ENCODE measurements around the gene USP10.

The USP10 gene

GRCh38 chr16:84778720-84779119 lies 78.9 kb downstream of the USP10 start:
- H3K4me3 ChIP-seq (ENCODE audit: low read length), result no peak overlapping the region
- no peak for DNase-seq (ENCODE audit: low read depth)
- TF ChIP-seq, protein P1, sequence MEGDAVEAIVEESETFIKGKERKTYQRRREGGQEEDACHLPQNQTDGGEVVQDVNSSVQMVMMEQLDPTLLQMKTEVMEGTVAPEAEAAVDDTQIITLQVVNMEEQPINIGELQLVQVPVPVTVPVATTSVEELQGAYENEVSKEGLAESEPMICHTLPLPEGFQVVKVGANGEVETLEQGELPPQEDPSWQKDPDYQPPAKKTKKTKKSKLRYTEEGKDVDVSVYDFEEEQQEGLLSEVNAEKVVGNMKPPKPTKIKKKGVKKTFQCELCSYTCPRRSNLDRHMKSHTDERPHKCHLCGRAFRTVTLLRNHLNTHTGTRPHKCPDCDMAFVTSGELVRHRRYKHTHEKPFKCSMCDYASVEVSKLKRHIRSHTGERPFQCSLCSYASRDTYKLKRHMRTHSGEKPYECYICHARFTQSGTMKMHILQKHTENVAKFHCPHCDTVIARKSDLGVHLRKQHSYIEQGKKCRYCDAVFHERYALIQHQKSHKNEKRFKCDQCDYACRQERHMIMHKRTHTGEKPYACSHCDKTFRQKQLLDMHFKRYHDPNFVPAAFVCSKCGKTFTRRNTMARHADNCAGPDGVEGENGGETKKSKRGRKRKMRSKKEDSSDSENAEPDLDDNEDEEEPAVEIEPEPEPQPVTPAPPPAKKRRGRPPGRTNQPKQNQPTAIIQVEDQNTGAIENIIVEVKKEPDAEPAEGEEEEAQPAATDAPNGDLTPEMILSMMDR (IDR thresholded peaks at IDR 0.05; ENCODE audit: insufficient read depth, low read depth, low read length, missing control alignments), result no peak

DNA sequence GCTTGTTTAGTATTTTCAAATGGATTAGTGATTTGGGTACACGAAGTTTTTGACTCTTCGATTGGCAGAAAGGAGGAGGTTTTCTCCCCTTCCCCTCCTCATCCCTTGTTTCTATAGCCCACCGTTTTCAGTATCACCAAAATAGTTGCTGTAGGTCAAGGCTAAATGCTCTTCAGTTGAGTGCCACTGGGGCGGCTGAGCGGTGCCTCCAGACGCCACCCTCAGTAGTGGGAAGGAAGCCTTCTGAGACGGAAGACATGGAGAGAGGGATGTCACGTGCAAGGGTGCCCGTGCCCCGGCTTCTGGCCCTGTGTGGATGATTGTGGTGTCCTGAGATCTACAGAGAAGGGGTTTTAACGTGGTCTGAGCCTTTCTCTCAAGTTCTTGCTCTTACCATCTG lies 80.3 kb downstream of the USP10 start:
- TF ChIP-seq, protein P1 (IDR thresholded peaks at IDR 0.05; ENCODE audit: insufficient read depth, low read depth, low read length, missing control alignments), result no peak
- DNase-seq (ENCODE audit: low read depth), result no peak
- no peak overlapping the region for H3K4me3 ChIP-seq (ENCODE audit: low read length)

- H3K4me3 ChIP-seq (ENCODE audit: low read length), result no peak overlapping the region
- TF ChIP-seq, protein P1 (IDR thresholded peaks at IDR 0.05; ENCODE audit: insufficient read depth, low read depth, low read length, missing control alignments), result no peak
- no peak for DNase-seq (ENCODE audit: low read depth)
Observed at GRCh38 chr16:84780544-84781376, 81.0 kb downstream of the USP10 start.

- DNase-seq (ENCODE audit: low read depth), result peak; percentile 24
- no peak overlapping the region for H3K4me3 ChIP-seq (ENCODE audit: low read length)
Observed at GRCh38 chr16:84782846-84783245, 83.0 kb downstream of the USP10 start.

GRCh38 chr16:84785843-84786581 lies 86.2 kb downstream of the USP10 start:
- TF ChIP-seq, protein P1 (IDR thresholded peaks at IDR 0.05; ENCODE audit: insufficient read depth, low read depth, low read length, missing control alignments), result no peak
- peak; percentile 58 for DNase-seq (ENCODE audit: low read depth)
- no peak overlapping the region for H3K4me3 ChIP-seq (ENCODE audit: low read length)

More at GRCh38 chr16:84782846-84783245, 83.0 kb downstream of the USP10 start:
- TF ChIP-seq, protein P1 (IDR thresholded peaks at IDR 0.05; ENCODE audit: insufficient read depth, low read depth, low read length, missing control alignments), result no peak

- DNase-seq (ENCODE audit: low read depth), result no peak
- TF ChIP-seq, protein P1 (IDR thresholded peaks at IDR 0.05; ENCODE audit: insufficient read depth, low read depth, low read length, missing control alignments), result no peak
- no peak overlapping the region for H3K4me3 ChIP-seq (ENCODE audit: low read length)
Observed at GRCh38 chr16:84786605-84787262, 86.9 kb downstream of the USP10 start.

Data from epithelial cell of esophagus (primary cell).